ENCODE measurements around the gene WDR77. TPM values are rescaled to one million over a fixed set of nuclear protein-coding genes. Genes with fewer than 3 reads are reported as not detected.
A peak's percentile ranks its signal among the peaks of the same experiment; 100 is the strongest.

Gene WDR77
- total and polyA plus RNA-seq, 9 of the 15 experiments (the other 6 are each of a cell fraction or from before 2014, with no cell fraction given) = 20.6 to 160 (median 75.3) TPM

DNA sequence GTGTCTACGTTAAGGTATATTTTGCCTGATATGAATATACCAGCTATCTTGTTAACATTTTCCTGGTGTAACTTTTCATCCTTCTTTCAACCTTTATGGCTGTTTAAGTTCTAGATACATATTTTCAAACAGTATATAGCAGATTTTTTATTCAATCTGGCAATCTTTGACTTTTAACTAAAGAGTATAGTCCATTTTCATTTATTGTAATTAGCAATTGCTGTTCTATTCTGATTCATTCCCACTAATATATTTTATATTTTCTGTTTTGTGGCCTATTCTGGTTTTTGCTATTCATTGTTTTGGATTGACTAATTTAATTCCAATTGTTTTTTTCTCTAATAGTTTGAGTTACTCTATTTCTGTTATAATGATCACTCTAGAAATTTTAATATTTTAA lies 17.4 kb upstream of the WDR77 start:
- ChIA-PET POLR2A (interaction anchor here (0.8 kb wide), 1 partner anchor 49 kb away, joined by 3 read pairs; no protein-coding TSS in a partner anchor), CTCF (ENCODE audit: low intra/inter-chr PET ratio) (no interaction called here)
- Histone ChIP-seq H3K27ac (ENCODE audit: extremely low read depth, low read depth, low read length) (no peak overlapping the region), H3K36me3 (ENCODE audit: control insufficient read depth, insufficient read depth, low read length) (peaks cover 47% of the 10 kb centered on the region), H3K9me3 (replicated peaks; ENCODE audit: control insufficient read depth, insufficient read depth, low read depth, low read length) (no peaks in the 10 kb centered on the region), H3K4me1 (replicated peaks in 1 of 2; ENCODE audit: control insufficient read depth in 2 of 2, insufficient read depth in 2 of 2, low read length in 2 of 2) (peaks cover 7 to 34% of the 10 kb centered on the region in 2 experiments; a peak in 4 of 5 replicates), H3K9me1 (ENCODE audit: control insufficient read depth, insufficient read depth, low read length) (no peaks in the 10 kb centered on the region), H3K4me2 (ENCODE audit: insufficient read depth, low read length) (no peak overlapping the region), H2AFZ (ENCODE audit: low read depth, low read length) (no peak overlapping the region), H3K27me3 (ENCODE audit: control insufficient read depth in 2 of 2, insufficient read depth in 2 of 2, low read length in 2 of 2) (no peaks in the 10 kb centered on the region), H3K4me3 (no peak overlapping the region), H4K20me1 (replicated peaks; ENCODE audit: control insufficient read depth, insufficient read depth, low read length) (no peaks in the 10 kb centered on the region), H3K9ac (ENCODE audit: insufficient read depth in 1 of 2, low read depth in 2 of 2, low read length in 2 of 2) (no peak overlapping the region), H3K79me2 (ENCODE audit: control insufficient read depth, insufficient read depth, low read length) (no peaks in the 10 kb centered on the region)
- FAIRE-seq (no peak), DNase-seq (ENCODE audit: extremely low read depth in 1 of 4, low spot score in 3 of 4) (no peak), ATAC-seq (no peak)
- WGBS (ENCODE audit: insufficient coverage, low coverage, missing lambda C conversion rate) = 0% methylated on average over 1 of the region's 1 CpG
- BruUV-seq (replicated peaks) = no TSS peak
- in situ Hi-C loops (cut with MboI) (no loop called here), intact Hi-C loops (cut with micrococcal nuclease) (no loop called here)
- TF ChIP-seq, protein P1, sequence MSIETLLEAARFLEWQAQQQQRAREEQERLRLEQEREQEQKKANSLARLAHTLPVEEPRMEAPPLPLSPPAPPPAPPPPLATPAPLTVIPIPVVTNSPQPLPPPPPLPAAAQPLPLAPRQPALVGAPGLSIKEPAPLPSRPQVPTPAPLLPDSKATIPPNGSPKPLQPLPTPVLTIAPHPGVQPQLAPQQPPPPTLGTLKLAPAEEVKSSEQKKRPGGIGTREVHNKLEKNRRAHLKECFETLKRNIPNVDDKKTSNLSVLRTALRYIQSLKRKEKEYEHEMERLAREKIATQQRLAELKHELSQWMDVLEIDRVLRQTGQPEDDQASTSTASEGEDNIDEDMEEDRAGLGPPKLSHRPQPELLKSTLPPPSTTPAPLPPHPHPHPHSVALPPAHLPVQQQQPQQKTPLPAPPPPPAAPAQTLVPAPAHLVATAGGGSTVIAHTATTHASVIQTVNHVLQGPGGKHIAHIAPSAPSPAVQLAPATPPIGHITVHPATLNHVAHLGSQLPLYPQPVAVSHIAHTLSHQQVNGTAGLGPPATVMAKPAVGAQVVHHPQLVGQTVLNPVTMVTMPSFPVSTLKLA (conservative IDR thresholded peaks at IDR 0.05) = no peak
- TF ChIP-seq, protein P2, sequence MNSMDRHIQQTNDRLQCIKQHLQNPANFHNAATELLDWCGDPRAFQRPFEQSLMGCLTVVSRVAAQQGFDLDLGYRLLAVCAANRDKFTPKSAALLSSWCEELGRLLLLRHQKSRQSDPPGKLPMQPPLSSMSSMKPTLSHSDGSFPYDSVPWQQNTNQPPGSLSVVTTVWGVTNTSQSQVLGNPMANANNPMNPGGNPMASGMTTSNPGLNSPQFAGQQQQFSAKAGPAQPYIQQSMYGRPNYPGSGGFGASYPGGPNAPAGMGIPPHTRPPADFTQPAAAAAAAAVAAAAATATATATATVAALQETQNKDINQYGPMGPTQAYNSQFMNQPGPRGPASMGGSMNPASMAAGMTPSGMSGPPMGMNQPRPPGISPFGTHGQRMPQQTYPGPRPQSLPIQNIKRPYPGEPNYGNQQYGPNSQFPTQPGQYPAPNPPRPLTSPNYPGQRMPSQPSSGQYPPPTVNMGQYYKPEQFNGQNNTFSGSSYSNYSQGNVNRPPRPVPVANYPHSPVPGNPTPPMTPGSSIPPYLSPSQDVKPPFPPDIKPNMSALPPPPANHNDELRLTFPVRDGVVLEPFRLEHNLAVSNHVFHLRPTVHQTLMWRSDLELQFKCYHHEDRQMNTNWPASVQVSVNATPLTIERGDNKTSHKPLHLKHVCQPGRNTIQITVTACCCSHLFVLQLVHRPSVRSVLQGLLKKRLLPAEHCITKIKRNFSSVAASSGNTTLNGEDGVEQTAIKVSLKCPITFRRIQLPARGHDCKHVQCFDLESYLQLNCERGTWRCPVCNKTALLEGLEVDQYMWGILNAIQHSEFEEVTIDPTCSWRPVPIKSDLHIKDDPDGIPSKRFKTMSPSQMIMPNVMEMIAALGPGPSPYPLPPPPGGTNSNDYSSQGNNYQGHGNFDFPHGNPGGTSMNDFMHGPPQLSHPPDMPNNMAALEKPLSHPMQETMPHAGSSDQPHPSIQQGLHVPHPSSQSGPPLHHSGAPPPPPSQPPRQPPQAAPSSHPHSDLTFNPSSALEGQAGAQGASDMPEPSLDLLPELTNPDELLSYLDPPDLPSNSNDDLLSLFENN (IDR thresholded peaks at IDR 0.05; ENCODE audit: low read depth in 2 of 2, low read length in 2 of 2) = no peak
- TF ChIP-seq, protein P3, sequence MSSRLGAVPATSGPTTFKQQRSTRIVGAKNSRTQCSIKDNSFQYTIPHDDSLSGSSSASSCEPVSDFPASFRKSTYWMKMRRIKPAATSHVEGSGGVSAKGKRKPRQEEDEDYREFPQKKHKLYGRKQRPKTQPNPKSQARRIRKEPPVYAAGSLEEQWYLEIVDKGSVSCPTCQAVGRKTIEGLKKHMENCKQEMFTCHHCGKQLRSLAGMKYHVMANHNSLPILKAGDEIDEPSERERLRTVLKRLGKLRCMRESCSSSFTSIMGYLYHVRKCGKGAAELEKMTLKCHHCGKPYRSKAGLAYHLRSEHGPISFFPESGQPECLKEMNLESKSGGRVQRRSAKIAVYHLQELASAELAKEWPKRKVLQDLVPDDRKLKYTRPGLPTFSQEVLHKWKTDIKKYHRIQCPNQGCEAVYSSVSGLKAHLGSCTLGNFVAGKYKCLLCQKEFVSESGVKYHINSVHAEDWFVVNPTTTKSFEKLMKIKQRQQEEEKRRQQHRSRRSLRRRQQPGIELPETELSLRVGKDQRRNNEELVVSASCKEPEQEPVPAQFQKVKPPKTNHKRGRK (tag; IDR thresholded peaks at IDR 0.05) = peak; percentile 60
- TF ChIP-seq ZNF507 (tag; conservative IDR thresholded peaks at IDR 0.05) = peak; percentile 92
- no peak for TF ChIP-seq CBX8 (IDR thresholded peaks at IDR 0.05; ENCODE audit: borderline replicate concordance, extremely low read depth, low read depth, low read length, poor library complexity, severe bottlenecking)
- TF ChIP-seq, protein P4, sequence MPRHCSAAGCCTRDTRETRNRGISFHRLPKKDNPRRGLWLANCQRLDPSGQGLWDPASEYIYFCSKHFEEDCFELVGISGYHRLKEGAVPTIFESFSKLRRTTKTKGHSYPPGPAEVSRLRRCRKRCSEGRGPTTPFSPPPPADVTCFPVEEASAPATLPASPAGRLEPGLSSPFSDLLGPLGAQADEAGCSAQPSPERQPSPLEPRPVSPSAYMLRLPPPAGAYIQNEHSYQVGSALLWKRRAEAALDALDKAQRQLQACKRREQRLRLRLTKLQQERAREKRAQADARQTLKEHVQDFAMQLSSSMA (CRISPR knock-in tag; IDR thresholded peaks at IDR 0.05) = no peak
- no peak for TF ChIP-seq SAFB (IDR thresholded peaks at IDR 0.05; ENCODE audit: borderline replicate concordance, low read depth, low read length)
- TF ChIP-seq ZC3H8 (IDR thresholded peaks at IDR 0.05) = no peak
- TF ChIP-seq SRSF9 (IDR thresholded peaks at IDR 0.05; ENCODE audit: borderline replicate concordance, low read depth, low read length) = no peak
- TF ChIP-seq ZFP30 (CRISPR knock-in tag; IDR thresholded peaks at IDR 0.05; ENCODE audit: borderline replicate concordance) = no peak
- TF ChIP-seq, protein P5, sequence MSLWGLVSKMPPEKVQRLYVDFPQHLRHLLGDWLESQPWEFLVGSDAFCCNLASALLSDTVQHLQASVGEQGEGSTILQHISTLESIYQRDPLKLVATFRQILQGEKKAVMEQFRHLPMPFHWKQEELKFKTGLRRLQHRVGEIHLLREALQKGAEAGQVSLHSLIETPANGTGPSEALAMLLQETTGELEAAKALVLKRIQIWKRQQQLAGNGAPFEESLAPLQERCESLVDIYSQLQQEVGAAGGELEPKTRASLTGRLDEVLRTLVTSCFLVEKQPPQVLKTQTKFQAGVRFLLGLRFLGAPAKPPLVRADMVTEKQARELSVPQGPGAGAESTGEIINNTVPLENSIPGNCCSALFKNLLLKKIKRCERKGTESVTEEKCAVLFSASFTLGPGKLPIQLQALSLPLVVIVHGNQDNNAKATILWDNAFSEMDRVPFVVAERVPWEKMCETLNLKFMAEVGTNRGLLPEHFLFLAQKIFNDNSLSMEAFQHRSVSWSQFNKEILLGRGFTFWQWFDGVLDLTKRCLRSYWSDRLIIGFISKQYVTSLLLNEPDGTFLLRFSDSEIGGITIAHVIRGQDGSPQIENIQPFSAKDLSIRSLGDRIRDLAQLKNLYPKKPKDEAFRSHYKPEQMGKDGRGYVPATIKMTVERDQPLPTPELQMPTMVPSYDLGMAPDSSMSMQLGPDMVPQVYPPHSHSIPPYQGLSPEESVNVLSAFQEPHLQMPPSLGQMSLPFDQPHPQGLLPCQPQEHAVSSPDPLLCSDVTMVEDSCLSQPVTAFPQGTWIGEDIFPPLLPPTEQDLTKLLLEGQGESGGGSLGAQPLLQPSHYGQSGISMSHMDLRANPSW (CRISPR knock-in tag; IDR thresholded peaks at IDR 0.05) = no peak
